Astrocyte (in vitro differentiated cells and primary cell): ENCODE results near the gene PHTF1. TPM values are rescaled to one million over a fixed set of nuclear protein-coding genes. Genes with fewer than 3 reads are reported as not detected.

ENCODE experiments used
- DNase-seq: peaks from one replicate; pipeline ENCODE4 v3.0.0-alpha.2; 2010; ENCODE audit warnings: low read depth
- FAIRE-seq: peaks from 2 replicates; lab custom pipeline; 2011; peaks lifted over from hg19 to GRCh38; lab: Jason Lieb, UNC
- H2AFZ ChIP-seq: 2 replicates; pipeline ENCODE4 v1.6.0; 2012; ENCODE audit warnings: low read depth, low read length, inconsistent platforms
- H3K27ac ChIP-seq: 2 replicates; pipeline ENCODE4 v1.5.1; 2011; ENCODE audit warnings: low read depth, low read length, inconsistent platforms
- H3K27me3 ChIP-seq: 2 replicates; pipeline ENCODE4 v1.6.0; 2011; ENCODE audit warnings: low read length, inconsistent platforms; ENCODE audit not compliant: insufficient read depth
- H3K36me3 ChIP-seq: 2 replicates; pipeline ENCODE4 v1.5.1; 2011; ENCODE audit warnings: low read length, inconsistent platforms; ENCODE audit not compliant: insufficient read depth
- H3K4me1 ChIP-seq: 2 replicates; pipeline ENCODE4 v1.5.1; 2011; ENCODE audit warnings: low read length, inconsistent platforms; ENCODE audit not compliant: insufficient read depth
- H3K4me2 ChIP-seq: 2 replicates; pipeline ENCODE4 v1.6.0; 2012; ENCODE audit warnings: low read length, inconsistent platforms
- H3K4me3 ChIP-seq: 2 replicates; pipeline ENCODE4 v1.5.1; 2011; ENCODE audit warnings: low read depth, mild to moderate bottlenecking, low read length, inconsistent platforms; ENCODE audit not compliant: insufficient read depth
- H3K79me2 ChIP-seq: 2 replicates; pipeline ENCODE4 v1.6.0; 2012; ENCODE audit warnings: mild to moderate bottlenecking, low read length, inconsistent platforms; ENCODE audit not compliant: insufficient read depth
- H3K9ac ChIP-seq: 2 replicates; pipeline ENCODE4 v1.6.0; 2012; ENCODE audit warnings: mild to moderate bottlenecking, low read length, inconsistent platforms
- H3K9me3 ChIP-seq: 2 replicates; pipeline ENCODE4 v1.5.1; 2012; ENCODE audit warnings: low read depth, mild to moderate bottlenecking, low read length, inconsistent platforms; ENCODE audit not compliant: insufficient read depth
- H4K20me1 ChIP-seq: 2 replicates; pipeline ENCODE4 v1.6.0; 2012; ENCODE audit warnings: low read length, inconsistent platforms; ENCODE audit not compliant: insufficient read depth
- H3K27ac Mint-ChIP-seq: one replicate; pipeline ENCODE4 v1.8.0; 2021; ENCODE audit warnings: mild to moderate bottlenecking, mixed read lengths; ENCODE audit not compliant: unreplicated experiment
- H3K27me3 Mint-ChIP-seq: one replicate; pipeline ENCODE4 v1.8.0; 2021; ENCODE audit warnings: low read depth, mixed read lengths; ENCODE audit not compliant: unreplicated experiment
- H3K36me3 Mint-ChIP-seq: one replicate; pipeline ENCODE4 v1.8.0; 2021; ENCODE audit warnings: low read depth, mixed read lengths; ENCODE audit not compliant: unreplicated experiment
- H3K4me1 Mint-ChIP-seq: one replicate; pipeline ENCODE4 v1.8.0; 2021; ENCODE audit warnings: low read depth, mixed read lengths; ENCODE audit not compliant: unreplicated experiment
- H3K4me3 Mint-ChIP-seq: one replicate; pipeline ENCODE4 v1.8.0; 2021; ENCODE audit warnings: mild to moderate bottlenecking, moderate library complexity, mixed read lengths; ENCODE audit not compliant: unreplicated experiment
- H3K9me3 Mint-ChIP-seq: one replicate; pipeline ENCODE4 v1.8.0; 2021; ENCODE audit warnings: mild to moderate bottlenecking, mixed read lengths; ENCODE audit not compliant: unreplicated experiment
- CTCF ChIP-seq: IDR thresholded peaks from 2 replicates; pipeline ENCODE4 v1.5.1; 2011; ENCODE audit warnings: low read depth, mild to moderate bottlenecking, inconsistent platforms, low read length, moderate library complexity; ENCODE audit not compliant: insufficient read depth
- EZH2 ChIP-seq: IDR thresholded peaks from 2 replicates; pipeline ENCODE4 v1.6.1; 2012; ENCODE audit warnings: mild to moderate bottlenecking, low read length, inconsistent platforms; ENCODE audit not compliant: insufficient read depth
- total RNA-seq: library from RNA; stranded (reverse); gene quantifications from 2 replicates; pipeline ENCODE4 v1.2.1, GENCODE V29; 2021

Gene PHTF1
- total RNA-seq, 1 donor from 2014 or later: 36.4 TPM

- H4K20me1 ChIP-seq: no peaks in the 10 kb centered on the region
- H3K4me1 ChIP-seq: no peaks in the 10 kb centered on the region
- H3K4me1 Mint-ChIP-seq: no peaks in the 10 kb centered on the region
- peaks cover 4% of the 10 kb centered on the region for H3K9me3 ChIP-seq
- TF ChIP-seq CTCF (no peak), EZH2 (no peak)
- no peak overlapping the region for H3K4me3 Mint-ChIP-seq
- FAIRE-seq: no peak
- H3K36me3 ChIP-seq: peaks cover 7% of the 10 kb centered on the region
- no peak overlapping the region for H3K9ac ChIP-seq
- peaks cover 4% of the 10 kb centered on the region for H3K9me3 Mint-ChIP-seq
- no peak overlapping the region for H2AFZ ChIP-seq
- no peaks in the 10 kb centered on the region for H3K79me2 ChIP-seq
- DNase-seq: no peak
- no peak overlapping the region for H3K27ac ChIP-seq
- no peak overlapping the region for H3K4me3 ChIP-seq
- H3K36me3 Mint-ChIP-seq: peaks cover 32% of the 10 kb centered on the region
- H3K27ac Mint-ChIP-seq: no peak overlapping the region
- no peaks in the 10 kb centered on the region for H3K27me3 Mint-ChIP-seq
- H3K4me2 ChIP-seq: no peak overlapping the region
- H3K27me3 ChIP-seq: no peaks in the 10 kb centered on the region
Measured at GRCh38 chr1:113694910-113695309, 64.4 kb downstream of the PHTF1 start.

GRCh38 chr1:113692824-113693431 lies 66.4 kb downstream of the PHTF1 start:
- Mint-ChIP-seq H3K27me3 (no peaks in the 10 kb centered on the region), H3K36me3 (peaks cover 27% of the 10 kb centered on the region), H3K9me3 (peaks cover 6% of the 10 kb centered on the region), H3K27ac (no peak overlapping the region), H3K4me3 (no peak overlapping the region), H3K4me1 (no peaks in the 10 kb centered on the region)
- Histone ChIP-seq H3K27me3 (no peaks in the 10 kb centered on the region), H2AFZ (no peak overlapping the region), H3K4me1 (no peaks in the 10 kb centered on the region), H3K79me2 (no peaks in the 10 kb centered on the region), H3K9ac (no peak overlapping the region), H3K9me3 (peaks cover 4% of the 10 kb centered on the region), H3K36me3 (peaks cover 5% of the 10 kb centered on the region), H4K20me1 (no peaks in the 10 kb centered on the region), H3K27ac (no peak overlapping the region), H3K4me3 (no peak overlapping the region), H3K4me2 (no peak overlapping the region)
- TF ChIP-seq CTCF: no peak
- no peak for TF ChIP-seq EZH2
- FAIRE-seq (no peak), DNase-seq (no peak)

- H3K79me2 ChIP-seq: no peaks in the 10 kb centered on the region
- H3K27ac Mint-ChIP-seq: no peak overlapping the region
- no peak for TF ChIP-seq CTCF
- no peak for TF ChIP-seq EZH2
- H4K20me1 ChIP-seq: no peaks in the 10 kb centered on the region
- no peak overlapping the region for H3K4me3 ChIP-seq
- no peak for DNase-seq
- H3K9me3 ChIP-seq: peaks cover 4% of the 10 kb centered on the region
- H3K4me3 Mint-ChIP-seq: no peak overlapping the region
- peaks cover 25% of the 10 kb centered on the region for H3K36me3 Mint-ChIP-seq
- FAIRE-seq: no peak
- H2AFZ ChIP-seq: no peak overlapping the region
- H3K36me3 ChIP-seq: peaks cover 3% of the 10 kb centered on the region
- no peak overlapping the region for H3K27ac ChIP-seq
- H3K9ac ChIP-seq: no peak overlapping the region
- H3K4me1 Mint-ChIP-seq: no peaks in the 10 kb centered on the region
- peaks cover 6% of the 10 kb centered on the region for H3K9me3 Mint-ChIP-seq
- H3K27me3 Mint-ChIP-seq: no peaks in the 10 kb centered on the region
- no peaks in the 10 kb centered on the region for H3K4me1 ChIP-seq
- no peak overlapping the region for H3K4me2 ChIP-seq
- H3K27me3 ChIP-seq: no peaks in the 10 kb centered on the region
Measured at GRCh38 chr1:113692342-113692741, 66.9 kb downstream of the PHTF1 start.
